ENCODE measurements around the gene RASGRF2.

GRCh38 chr5:80963966-80964481 is 3.9 kb downstream of the RASGRF2 start:
- TF ChIP-seq POLR2A (IDR thresholded peaks at IDR 0.05) (no peak), CTCF (IDR thresholded peaks at IDR 0.05) (no peak)
